Measurements from ENCODE around the gene ACRBP.
A peak's percentile ranks its signal among the peaks of the same experiment; 100 is the strongest.

The ACRBP gene

DNA sequence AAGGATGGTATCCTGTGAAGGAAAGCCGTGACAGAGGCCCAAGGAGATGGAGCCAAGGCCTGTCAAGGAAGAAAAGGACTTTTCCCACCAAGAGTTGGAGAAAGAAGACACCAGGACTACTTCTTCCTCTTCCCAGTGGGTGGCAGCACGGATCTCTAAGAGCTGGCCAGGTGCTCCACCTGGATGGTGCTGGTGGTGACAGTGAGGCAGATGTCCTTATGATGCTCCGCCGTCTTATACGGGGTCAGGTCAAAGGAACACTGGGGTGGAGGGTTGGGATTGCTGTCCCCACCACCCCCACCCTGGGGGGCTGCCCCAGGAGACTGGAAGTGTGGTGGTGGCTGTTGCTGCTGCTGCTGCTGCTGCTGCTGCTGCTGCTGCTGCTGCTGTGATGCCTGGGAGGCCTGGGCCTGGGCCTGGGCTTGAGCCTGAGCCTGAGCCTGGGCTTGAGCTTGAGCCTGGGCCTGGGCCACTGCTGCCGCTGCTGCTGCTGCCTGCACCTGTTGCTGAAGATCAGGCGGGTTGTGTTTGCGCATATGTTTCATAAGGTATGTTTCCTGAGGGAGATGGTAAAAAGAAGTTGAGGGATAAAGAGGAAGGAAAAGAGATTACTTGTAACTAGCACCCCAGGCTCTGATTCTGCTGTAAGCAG, 20.5 kb upstream of the ACRBP start:
- no peak overlapping the region for H3K27ac ChIP-seq (ENCODE audit: low read depth, low read length)
- no peak overlapping the region for H3K9ac ChIP-seq (ENCODE audit: low read length)
- no peaks in the 10 kb centered on the region for H3K27me3 ChIP-seq (ENCODE audit: control insufficient read depth, insufficient read depth, low read length)
- H3K4me3 ChIP-seq (ENCODE audit: low read length), result no peak overlapping the region
- H3K36me3 ChIP-seq (ENCODE audit: control insufficient read depth, insufficient read depth, low read length), result peaks cover 30% of the 10 kb centered on the region
- no peaks in the 10 kb centered on the region for H3K4me1 ChIP-seq (ENCODE audit: control insufficient read depth, insufficient read depth, low read length)

GRCh38 chr12:6666211-6666610, 19.0 kb upstream of the ACRBP start:
- no peaks in the 10 kb centered on the region for H3K27me3 ChIP-seq (ENCODE audit: control insufficient read depth, insufficient read depth, low read length)
- H3K4me1 ChIP-seq (ENCODE audit: control insufficient read depth, insufficient read depth, low read length), result peaks cover 6% of the 10 kb centered on the region
- H3K9ac ChIP-seq (ENCODE audit: low read length), result no peak overlapping the region
- H3K4me3 ChIP-seq (ENCODE audit: low read length), result no peak overlapping the region
- H3K27ac ChIP-seq (ENCODE audit: low read depth, low read length), result no peak overlapping the region
- H3K36me3 ChIP-seq (ENCODE audit: control insufficient read depth, insufficient read depth, low read length), result peaks cover 24% of the 10 kb centered on the region

- H3K4me1 ChIP-seq (ENCODE audit: control insufficient read depth, insufficient read depth, low read length), result peaks cover 6% of the 10 kb centered on the region
- no peaks in the 10 kb centered on the region for H3K27me3 ChIP-seq (ENCODE audit: control insufficient read depth, insufficient read depth, low read length)
- no peak overlapping the region for H3K4me3 ChIP-seq (ENCODE audit: low read length)
- H3K27ac ChIP-seq (ENCODE audit: low read depth, low read length), result no peak overlapping the region
- no peak overlapping the region for H3K9ac ChIP-seq (ENCODE audit: low read length)
- H3K36me3 ChIP-seq (ENCODE audit: control insufficient read depth, insufficient read depth, low read length), result peaks cover 11% of the 10 kb centered on the region
Observed at GRCh38 chr12:6664902-6665301, 17.7 kb upstream of the ACRBP start.

GRCh38 chr12:6662906-6663742, 15.9 kb upstream of the ACRBP start, which contains the start of gene ING4:
ING4 (minus strand) TSS chr12:6663119; CDS start chr12:6663101, 18 bp downstream.
- Histone ChIP-seq H3K9ac (ENCODE audit: low read length) (peak within 1 kb of the TSS; percentile 59), H3K36me3 (ENCODE audit: control insufficient read depth, insufficient read depth, low read length) (no peaks in the 10 kb centered on the region), H3K4me1 (ENCODE audit: control insufficient read depth, insufficient read depth, low read length) (peaks cover 6% of the 10 kb centered on the region), H3K27me3 (ENCODE audit: control insufficient read depth, insufficient read depth, low read length) (no peaks in the 10 kb centered on the region), H3K4me3 (ENCODE audit: low read length) (peak within 1 kb of the TSS; percentile 86), H3K27ac (ENCODE audit: low read depth, low read length) (peak within 1 kb of the TSS; percentile 76)

GRCh38 chr12:6662602-6662905, 15.3 kb upstream of the ACRBP start:
- H3K36me3 ChIP-seq (ENCODE audit: control insufficient read depth, insufficient read depth, low read length), result no peaks in the 10 kb centered on the region
- peak overlapping the region; percentile 55 for H3K27ac ChIP-seq (ENCODE audit: low read depth, low read length)
- H3K4me3 ChIP-seq (ENCODE audit: low read length), result peak overlapping the region; percentile 86
- H3K9ac ChIP-seq (ENCODE audit: low read length), result peak overlapping the region; percentile 59
- H3K27me3 ChIP-seq (ENCODE audit: control insufficient read depth, insufficient read depth, low read length), result no peaks in the 10 kb centered on the region
- peaks cover 6% of the 10 kb centered on the region for H3K4me1 ChIP-seq (ENCODE audit: control insufficient read depth, insufficient read depth, low read length)

- Histone ChIP-seq H3K9ac (ENCODE audit: low read length) (no peak overlapping the region), H3K4me3 (ENCODE audit: low read length) (no peak overlapping the region), H3K27ac (ENCODE audit: low read depth, low read length) (no peak overlapping the region), H3K36me3 (ENCODE audit: control insufficient read depth, insufficient read depth, low read length) (peaks cover 22% of the 10 kb centered on the region), H3K4me1 (ENCODE audit: control insufficient read depth, insufficient read depth, low read length) (no peaks in the 10 kb centered on the region), H3K27me3 (ENCODE audit: control insufficient read depth, insufficient read depth, low read length) (no peaks in the 10 kb centered on the region)
Observed at GRCh38 chr12:6653987-6654386, 6.8 kb upstream of the ACRBP start.

DNA sequence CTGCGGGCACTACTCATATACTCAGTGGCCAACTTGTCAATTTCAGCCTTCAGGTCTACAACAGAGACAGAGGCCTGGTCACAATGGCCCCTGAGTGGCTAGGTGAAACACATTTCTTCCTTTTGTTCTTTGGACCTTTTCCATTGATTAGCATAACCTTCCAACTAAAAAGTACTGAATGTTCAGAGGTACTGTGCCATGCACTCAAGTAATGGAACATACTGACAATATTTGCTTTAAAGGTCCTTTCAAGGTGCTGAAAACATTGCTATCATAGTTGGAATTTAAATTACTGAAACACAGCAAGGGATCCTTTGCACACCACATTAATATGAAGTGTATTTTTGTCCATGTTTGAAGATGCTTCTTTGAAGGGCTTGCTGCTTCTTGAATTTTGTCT, 6.1 kb upstream of the ACRBP start:
- Histone ChIP-seq H3K27me3 (ENCODE audit: control insufficient read depth, insufficient read depth, low read length) (no peaks in the 10 kb centered on the region), H3K4me3 (ENCODE audit: low read length) (no peak overlapping the region), H3K9ac (ENCODE audit: low read length) (no peak overlapping the region), H3K36me3 (ENCODE audit: control insufficient read depth, insufficient read depth, low read length) (peaks cover 22% of the 10 kb centered on the region), H3K4me1 (ENCODE audit: control insufficient read depth, insufficient read depth, low read length) (no peaks in the 10 kb centered on the region), H3K27ac (ENCODE audit: low read depth, low read length) (no peak overlapping the region)

DNA sequence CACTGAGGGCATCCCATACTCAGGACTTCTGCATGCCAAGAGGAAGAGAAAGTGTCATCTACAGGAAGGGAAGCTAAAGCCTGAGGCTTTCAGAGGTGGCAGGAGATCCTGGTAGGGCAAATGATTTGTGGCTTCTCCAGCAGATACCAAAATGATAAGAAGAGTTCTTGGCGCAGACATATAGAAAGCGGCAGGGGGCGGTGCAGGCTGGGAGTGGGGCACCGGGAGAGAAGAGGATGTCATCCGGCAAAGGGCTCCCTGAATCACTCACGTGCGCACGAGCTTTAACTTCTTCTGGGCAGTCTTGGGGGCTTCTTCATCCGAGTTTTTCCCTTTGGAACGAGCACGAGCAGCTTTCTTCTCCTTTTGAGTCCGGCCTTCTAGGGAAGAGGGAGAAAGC, 5.2 kb upstream of the ACRBP start:
- Histone ChIP-seq H3K27ac (ENCODE audit: low read depth, low read length) (no peak overlapping the region), H3K4me1 (ENCODE audit: control insufficient read depth, insufficient read depth, low read length) (no peaks in the 10 kb centered on the region), H3K36me3 (ENCODE audit: control insufficient read depth, insufficient read depth, low read length) (peaks cover 22% of the 10 kb centered on the region), H3K27me3 (ENCODE audit: control insufficient read depth, insufficient read depth, low read length) (no peaks in the 10 kb centered on the region), H3K9ac (ENCODE audit: low read length) (no peak overlapping the region), H3K4me3 (ENCODE audit: low read length) (no peak overlapping the region)

- Histone ChIP-seq H3K27ac (ENCODE audit: low read depth, low read length) (no peak overlapping the region), H3K36me3 (ENCODE audit: control insufficient read depth, insufficient read depth, low read length) (peaks cover 22% of the 10 kb centered on the region), H3K9ac (ENCODE audit: low read length) (no peak overlapping the region), H3K4me3 (ENCODE audit: low read length) (no peak overlapping the region), H3K27me3 (ENCODE audit: control insufficient read depth, insufficient read depth, low read length) (no peaks in the 10 kb centered on the region), H3K4me1 (ENCODE audit: control insufficient read depth, insufficient read depth, low read length) (no peaks in the 10 kb centered on the region)
Observed at GRCh38 chr12:6650832-6651231, 3.6 kb upstream of the ACRBP start.

DNA sequence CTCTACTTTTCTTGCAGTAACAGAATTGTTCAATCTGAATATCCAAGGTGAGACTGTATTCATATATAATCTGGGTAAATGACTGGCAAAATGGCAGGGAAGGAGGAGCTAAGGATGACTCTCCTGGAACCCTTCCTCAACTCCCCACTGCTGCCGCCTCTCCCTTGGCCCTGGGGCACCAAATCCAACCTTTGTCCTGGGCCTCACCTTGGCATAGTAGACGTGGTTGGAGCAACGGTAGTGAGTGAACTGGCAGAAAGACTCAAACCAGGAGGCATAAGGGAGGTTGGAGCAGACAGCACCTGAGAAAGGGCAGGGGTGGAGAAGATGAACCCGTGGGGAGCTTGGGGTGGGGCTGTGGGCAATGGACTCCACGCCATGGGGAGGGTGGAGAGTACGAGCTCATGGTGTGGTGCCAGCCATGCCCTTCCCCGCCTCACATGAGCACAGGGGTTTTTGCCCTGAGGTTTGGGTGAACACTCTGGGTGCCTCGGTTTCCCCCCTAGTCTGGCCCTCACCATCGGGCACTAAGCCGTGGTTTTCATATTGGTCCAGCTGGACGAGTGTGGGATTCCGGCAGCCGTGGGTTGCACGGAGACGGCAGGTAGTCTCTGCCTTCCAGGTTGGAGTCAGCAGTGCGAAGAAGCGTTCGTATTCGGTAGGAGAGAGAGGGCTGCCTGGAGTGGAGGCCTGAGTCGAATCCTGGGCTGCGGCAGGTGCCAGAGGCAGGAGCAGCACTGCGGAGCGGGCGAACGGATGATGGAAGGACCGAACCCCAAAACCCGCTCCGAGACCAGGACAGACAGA, 753 bp downstream of the ACRBP start:
- peak overlapping the region; percentile 66 for H3K4me3 ChIP-seq (ENCODE audit: low read length)
- no peaks in the 10 kb centered on the region for H3K27me3 ChIP-seq (ENCODE audit: control insufficient read depth, insufficient read depth, low read length)

GRCh38 chr12:6644903-6645302, 2.3 kb downstream of the ACRBP start:
- no peak overlapping the region for H3K9ac ChIP-seq (ENCODE audit: low read length)
- H3K27me3 ChIP-seq (ENCODE audit: control insufficient read depth, insufficient read depth, low read length), result no peaks in the 10 kb centered on the region
- no peaks in the 10 kb centered on the region for H3K4me1 ChIP-seq (ENCODE audit: control insufficient read depth, insufficient read depth, low read length)
- H3K36me3 ChIP-seq (ENCODE audit: control insufficient read depth, insufficient read depth, low read length), result no peaks in the 10 kb centered on the region
- no peak overlapping the region for H3K27ac ChIP-seq (ENCODE audit: low read depth, low read length)
- H3K4me3 ChIP-seq (ENCODE audit: low read length), result no peak overlapping the region

More for the DNA sequence above, 753 bp downstream of the ACRBP start:
- H3K27ac ChIP-seq (ENCODE audit: low read depth, low read length), result no peak overlapping the region
- no peaks in the 10 kb centered on the region for H3K4me1 ChIP-seq (ENCODE audit: control insufficient read depth, insufficient read depth, low read length)
- no peak overlapping the region for H3K9ac ChIP-seq (ENCODE audit: low read length)
- H3K36me3 ChIP-seq (ENCODE audit: control insufficient read depth, insufficient read depth, low read length), result peaks cover 10% of the 10 kb centered on the region

GRCh38 chr12:6644257-6644596, 3.0 kb downstream of the ACRBP start:
- H3K27ac ChIP-seq (ENCODE audit: low read depth, low read length), result no peak overlapping the region
- no peak overlapping the region for H3K9ac ChIP-seq (ENCODE audit: low read length)
- no peak overlapping the region for H3K4me3 ChIP-seq (ENCODE audit: low read length)
- H3K36me3 ChIP-seq (ENCODE audit: control insufficient read depth, insufficient read depth, low read length), result no peaks in the 10 kb centered on the region
- no peaks in the 10 kb centered on the region for H3K4me1 ChIP-seq (ENCODE audit: control insufficient read depth, insufficient read depth, low read length)
- no peaks in the 10 kb centered on the region for H3K27me3 ChIP-seq (ENCODE audit: control insufficient read depth, insufficient read depth, low read length)

Data from rectal smooth muscle tissue (tissue), 1 donor.